Hepatocyte (in vitro differentiated cells): ENCODE measurements around the gene PODXL2. TPM values are rescaled to one million over a fixed set of nuclear protein-coding genes. Genes with fewer than 3 reads are reported as not detected.

ENCODE experiments used
- DNase-seq: peaks from one replicate; pipeline ENCODE4 v3.0.0-alpha.2; 2016; ENCODE audit warnings: low spot score
- H2AFZ ChIP-seq: fragments of 200-600 bp; sonication (generic); 2 replicates; pipeline ENCODE4 v1.6.0; 2016; ENCODE audit warnings: antibody characterized with exemption, mild to moderate bottlenecking
- H3K27ac ChIP-seq: fragments of 200-600 bp; sonication (generic); 2 replicates; pipeline ENCODE4 v1.5.1; 2016; ENCODE audit warnings: mild to moderate bottlenecking
- H3K27me3 ChIP-seq: fragments of 200-600 bp; sonication (generic); 2 replicates; pipeline ENCODE4 v1.6.1; 2016
- H3K36me3 ChIP-seq: fragments of 200-600 bp; sonication (generic); replicated peaks from 2 replicates; pipeline ENCODE4 v1.5.1; 2016; ENCODE audit warnings: low read depth; ENCODE audit not compliant: insufficient read depth
- H3K4me1 ChIP-seq: fragments of 200-600 bp; sonication (generic); 2 replicates; pipeline ENCODE4 v1.5.1; 2016; ENCODE audit warnings: mild to moderate bottlenecking, moderate library complexity; ENCODE audit not compliant: insufficient read depth
- H3K4me2 ChIP-seq: fragments of 200-600 bp; sonication (generic); 2 replicates; pipeline ENCODE4 v1.6.0; 2016
- H3K4me3 ChIP-seq: fragments of 200-600 bp; sonication (generic); 2 replicates; pipeline ENCODE4 v1.5.1; 2016; ENCODE audit warnings: mild to moderate bottlenecking
- H3K79me2 ChIP-seq: fragments of 200-600 bp; sonication (generic); 2 replicates; pipeline ENCODE4 v1.6.0; 2017; ENCODE audit warnings: mild to moderate bottlenecking
- H3K9me2 ChIP-seq: fragments of 200-600 bp; sonication (generic); replicated peaks from 2 replicates; pipeline ENCODE4 v1.6.0; 2017; ENCODE audit warnings: mild to moderate bottlenecking; ENCODE audit not compliant: insufficient read depth
- H3K9me3 ChIP-seq: fragments of 200-600 bp; sonication (generic); 2 replicates; pipeline ENCODE4 v1.5.1; 2016; ENCODE audit warnings: low read depth, mild to moderate bottlenecking
- H4K20me1 ChIP-seq: fragments of 200-600 bp; sonication (generic); 2 replicates; pipeline ENCODE4 v1.6.0; 2016; ENCODE audit warnings: mild to moderate bottlenecking; ENCODE audit not compliant: insufficient read depth, poor library complexity, severe bottlenecking
- CTCF ChIP-seq: fragments of 200-600 bp; sonication (generic); IDR thresholded peaks from 2 replicates; pipeline ENCODE4 v1.5.1; 2016; ENCODE audit warnings: antibody characterized with exemption, mild to moderate bottlenecking; ENCODE audit not compliant: poor library complexity
- EZH2 ChIP-seq: fragments of 200-600 bp; sonication (generic); IDR thresholded peaks from 2 replicates; pipeline ENCODE4 v1.6.1; 2016; ENCODE audit warnings: antibody characterized with exemption, mild to moderate bottlenecking, borderline replicate concordance
- EZH2phosphoT487 ChIP-seq: fragments of 200-600 bp; sonication (generic); IDR thresholded peaks from one replicate; pipeline ENCODE4 v1.6.1; 2018; ENCODE audit warnings: antibody characterized with exemption, mild to moderate bottlenecking, low read depth, moderate library complexity; ENCODE audit not compliant: unreplicated experiment, severe bottlenecking
- WGBS: methylation state at CpG from one replicate; pipeline ENCODE4 v1.1.6; 2016; ENCODE audit warnings: low lambda C conversion rate; ENCODE audit errors: missing lambda C conversion rate; 5-methylcytosine and 5-hydroxymethylcytosine counted together
- polyA plus RNA-seq: library from polyadenylated mRNA; unstranded; fragments of >200 nt; fragmentation: Nextera tagmentation; extraction: Ambion mirVana; gene quantifications from 2 replicates; pipeline ENCODE4 v1.2.1, GENCODE V29; 2016
- total RNA-seq: library from RNA; depleted of rRNA; stranded (reverse); fragments of >200 nt; gene quantifications from 2 replicates; pipeline ENCODE4 v1.2.3, GENCODE V29; 2014

Gene PODXL2
- total and polyA plus RNA-seq, 2 experiments from 2014 or later: 5.1 to 6.4 TPM

GRCh38 chr3:127712881-127713771, 84.1 kb downstream of the PODXL2 start:
- Histone ChIP-seq H3K27me3 (no peaks in the 10 kb centered on the region), H3K4me2 (no peak overlapping the region), H3K79me2 (no peaks in the 10 kb centered on the region), H3K4me1 (no peaks in the 10 kb centered on the region), H3K9me2 (no peaks in the 10 kb centered on the region), H4K20me1 (no peaks in the 10 kb centered on the region), H3K9me3 (no peaks in the 10 kb centered on the region), H3K27ac (no peak overlapping the region), H2AFZ (no peak overlapping the region), H3K4me3 (no peak overlapping the region), H3K36me3 (no peaks in the 10 kb centered on the region)
- no peak for DNase-seq
- TF ChIP-seq CTCF: no peak
- TF ChIP-seq EZH2: no peak
- TF ChIP-seq EZH2phosphoT487: no peak
- WGBS: 90% methylated on average over 9 of the region's 9 CpGs

- no peaks in the 10 kb centered on the region for H3K9me3 ChIP-seq
- DNase-seq: no peak
- H3K36me3 ChIP-seq: no peaks in the 10 kb centered on the region
- no peak overlapping the region for H3K27ac ChIP-seq
- no peaks in the 10 kb centered on the region for H4K20me1 ChIP-seq
- 82% methylated on average over 10 of the region's 10 CpGs for WGBS
- H3K4me3 ChIP-seq: no peak overlapping the region
- H3K27me3 ChIP-seq: no peaks in the 10 kb centered on the region
- H2AFZ ChIP-seq: no peak overlapping the region
- H3K4me1 ChIP-seq: no peaks in the 10 kb centered on the region
- H3K79me2 ChIP-seq: no peaks in the 10 kb centered on the region
- TF ChIP-seq CTCF (no peak), EZH2 (no peak), EZH2phosphoT487 (no peak)
- no peaks in the 10 kb centered on the region for H3K9me2 ChIP-seq
- no peak overlapping the region for H3K4me2 ChIP-seq
These were observed 85.2 kb downstream of the PODXL2 start for GRCh38 chr3:127714125-127714571.

- no peaks in the 10 kb centered on the region for H3K9me3 ChIP-seq
- H3K36me3 ChIP-seq: no peaks in the 10 kb centered on the region
- no peaks in the 10 kb centered on the region for H3K9me2 ChIP-seq
- TF ChIP-seq EZH2 (no peak), CTCF (no peak), EZH2phosphoT487 (no peak)
- DNase-seq: no peak
- 95% methylated on average over 5 of the region's 5 CpGs for WGBS
- H3K4me1 ChIP-seq: no peaks in the 10 kb centered on the region
- H3K27ac ChIP-seq: no peak overlapping the region
- no peak overlapping the region for H3K4me2 ChIP-seq
- H3K79me2 ChIP-seq: no peaks in the 10 kb centered on the region
- no peaks in the 10 kb centered on the region for H3K27me3 ChIP-seq
- H4K20me1 ChIP-seq: no peaks in the 10 kb centered on the region
- H2AFZ ChIP-seq: no peak overlapping the region
- H3K4me3 ChIP-seq: no peak overlapping the region
These were observed 85.9 kb downstream of the PODXL2 start for GRCh38 chr3:127714866-127715265.
